Muscle of leg (tissue), 11 donors: ENCODE results near the gene CRTAC1. TPM values are rescaled to one million over a fixed set of nuclear protein-coding genes. Genes with fewer than 3 reads are reported as not detected.
A peak's percentile ranks its signal among the peaks of the same experiment; 100 is the strongest.

ENCODE experiments used
- DNase-seq: peaks from one replicate; pipeline ENCODE4 v3.0.0; 2013
- H3K27ac ChIP-seq: one replicate; pipeline ENCODE4 v1.5.1; 2013; ENCODE audit warnings: mild to moderate bottlenecking, low read length, control low read depth
- H3K27me3 ChIP-seq: one replicate; pipeline ENCODE4 v1.6.1; 2013; ENCODE audit warnings: low read length; ENCODE audit not compliant: control insufficient read depth, insufficient read depth
- H3K36me3 ChIP-seq: one replicate; pipeline ENCODE4 v1.6.1; 2013; ENCODE audit warnings: low read length; ENCODE audit not compliant: control insufficient read depth, insufficient read depth
- H3K4me1 ChIP-seq: one replicate; pipeline ENCODE4 v1.6.1; 2013; ENCODE audit warnings: low read length; ENCODE audit not compliant: control insufficient read depth, insufficient read depth
- H3K4me3 ChIP-seq: one replicate; pipeline ENCODE4 v1.5.1; 2013; ENCODE audit warnings: low read length, control low read depth
- H3K9me3 ChIP-seq: replicated peaks from 2 replicates; pipeline ENCODE4 v1.6.1; 2013; ENCODE audit warnings: low read depth, low read length; ENCODE audit not compliant: control insufficient read depth
- WGBS: methylation state at CpG from one replicate; pipeline ENCODE4 v1.1.5; 2013; ENCODE audit warnings: missing lambda C conversion rate; ENCODE audit not compliant: insufficient coverage; 5-methylcytosine and 5-hydroxymethylcytosine counted together
- polyA plus RNA-seq, 8 donors: library from polyadenylated mRNA; unstranded; fragments of 120-200 nt; gene quantifications; one replicate each; pipeline versions ENCODE4 v1.2.1 to v1.2.3, GENCODE V29; 2013; ENCODE audit warnings: inconsistent platforms in 1 of 8, low replicate concordance in 1 of 8; ENCODE audit not compliant: insufficient read length in 8 of 8, insufficient read depth in 1 of 8
- total RNA-seq: library from RNA; stranded (reverse); fragments of 120-200 nt; gene quantifications from one replicate; pipeline ENCODE4 v1.2.4, GENCODE V29; 2013

The CRTAC1 gene
- total and polyA plus RNA-seq, 9 donors = 0.15 to 1.3 (median 0.54) TPM

GRCh38 chr10:97875391-97875790, 155.0 kb downstream of the CRTAC1 start:
- Histone ChIP-seq H3K9me3 (no peaks in the 10 kb centered on the region), H3K27me3 (peaks cover 18% of the 10 kb centered on the region), H3K4me1 (no peaks in the 10 kb centered on the region), H3K36me3 (no peaks in the 10 kb centered on the region), H3K27ac (no peak overlapping the region), H3K4me3 (no peak overlapping the region)
- DNase-seq = no peak
- 65% methylated on average over 5 of the region's 7 CpGs for WGBS

GRCh38 chr10:97874332-97874731, 156.1 kb downstream of the CRTAC1 start:
- H3K4me3 ChIP-seq = no peak overlapping the region
- 37% methylated on average over 2 of the region's 6 CpGs for WGBS
- peaks cover under 1% of the 10 kb centered on the region for H3K4me1 ChIP-seq
- no peak overlapping the region for H3K27ac ChIP-seq
- peaks cover 22% of the 10 kb centered on the region for H3K27me3 ChIP-seq
- DNase-seq = no peak
- no peaks in the 10 kb centered on the region for H3K9me3 ChIP-seq
- no peaks in the 10 kb centered on the region for H3K36me3 ChIP-seq

GRCh38 chr10:97873569-97873968, 156.9 kb downstream of the CRTAC1 start:
- DNase-seq = no peak
- Histone ChIP-seq H3K4me1 (peaks cover 6% of the 10 kb centered on the region), H3K27me3 (peaks cover 24% of the 10 kb centered on the region), H3K27ac (no peak overlapping the region), H3K36me3 (no peaks in the 10 kb centered on the region), H3K9me3 (no peaks in the 10 kb centered on the region), H3K4me3 (no peak overlapping the region)
- WGBS = 65% methylated on average over 5 of the region's 6 CpGs

DNA sequence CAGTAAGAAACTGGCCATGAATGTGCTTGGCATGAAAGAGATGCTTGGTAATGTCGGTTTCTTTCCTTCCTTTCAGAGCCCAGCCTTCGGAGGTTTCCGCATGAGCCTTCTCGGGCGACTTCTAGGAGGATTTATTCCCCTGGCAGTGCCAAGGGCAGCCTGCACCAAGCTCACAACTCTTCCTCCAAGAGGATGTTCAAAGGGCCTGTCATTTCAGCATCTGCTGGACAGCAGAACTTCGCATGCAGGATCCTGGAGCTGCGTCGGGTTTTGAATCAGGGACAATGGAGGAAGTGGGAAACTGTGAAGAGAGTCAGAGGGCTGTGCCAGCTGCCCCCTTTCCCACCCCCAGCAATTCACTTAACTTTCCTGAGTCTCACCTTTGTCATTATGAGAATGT, 159.4 kb downstream of the CRTAC1 start:
- no peak overlapping the region for H3K27ac ChIP-seq
- H3K4me3 ChIP-seq = no peak overlapping the region
- no peaks in the 10 kb centered on the region for H3K9me3 ChIP-seq
- H3K4me1 ChIP-seq = peaks cover 6% of the 10 kb centered on the region
- no peak for DNase-seq
- H3K27me3 ChIP-seq = peaks cover 24% of the 10 kb centered on the region
- 89% methylated on average over 4 of the region's 8 CpGs for WGBS
- no peaks in the 10 kb centered on the region for H3K36me3 ChIP-seq

GRCh38 chr10:97869091-97870042, 161.1 kb downstream of the CRTAC1 start:
- Histone ChIP-seq H3K27me3 (peaks cover 24% of the 10 kb centered on the region), H3K9me3 (no peaks in the 10 kb centered on the region), H3K36me3 (no peaks in the 10 kb centered on the region), H3K27ac (no peak overlapping the region), H3K4me3 (no peak overlapping the region), H3K4me1 (peaks cover 6% of the 10 kb centered on the region)
- 22% methylated on average over 14 of the region's 19 CpGs for WGBS
- DNase-seq = peak; percentile 76

DNA sequence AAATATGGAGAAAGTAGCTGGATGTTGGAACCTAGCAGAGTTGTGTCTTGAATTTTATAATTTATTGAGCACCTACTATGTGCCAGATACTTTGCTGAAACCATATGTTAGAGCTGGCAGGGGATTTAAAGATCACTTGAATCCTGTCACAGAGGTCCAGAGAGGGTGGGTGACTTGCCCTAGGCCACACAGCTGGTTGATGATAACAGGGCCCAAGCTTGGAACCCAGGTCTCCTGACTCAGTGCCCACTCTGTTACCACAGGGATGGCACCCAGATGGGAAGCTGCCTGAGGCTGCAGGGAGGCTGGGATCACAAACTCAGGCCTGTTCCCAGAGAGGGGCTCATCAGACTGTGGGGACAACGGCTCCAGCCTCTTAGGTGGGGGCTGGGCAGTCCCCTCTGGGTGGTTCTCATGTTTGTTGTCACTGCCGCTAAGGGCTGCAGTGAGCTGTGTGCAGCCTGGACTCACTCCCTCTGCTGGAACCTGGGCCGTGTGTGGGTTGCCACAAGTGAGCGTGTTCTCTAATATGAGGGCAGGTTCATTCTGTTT, 162.2 kb downstream of the CRTAC1 start:
- 63% methylated on average over 3 of the region's 4 CpGs for WGBS
- peaks cover 6% of the 10 kb centered on the region for H3K4me1 ChIP-seq
- H3K9me3 ChIP-seq = no peaks in the 10 kb centered on the region
- H3K36me3 ChIP-seq = no peaks in the 10 kb centered on the region
- peaks cover 19% of the 10 kb centered on the region for H3K27me3 ChIP-seq
- no peak overlapping the region for H3K27ac ChIP-seq
- no peak for DNase-seq
- H3K4me3 ChIP-seq = no peak overlapping the region

DNA sequence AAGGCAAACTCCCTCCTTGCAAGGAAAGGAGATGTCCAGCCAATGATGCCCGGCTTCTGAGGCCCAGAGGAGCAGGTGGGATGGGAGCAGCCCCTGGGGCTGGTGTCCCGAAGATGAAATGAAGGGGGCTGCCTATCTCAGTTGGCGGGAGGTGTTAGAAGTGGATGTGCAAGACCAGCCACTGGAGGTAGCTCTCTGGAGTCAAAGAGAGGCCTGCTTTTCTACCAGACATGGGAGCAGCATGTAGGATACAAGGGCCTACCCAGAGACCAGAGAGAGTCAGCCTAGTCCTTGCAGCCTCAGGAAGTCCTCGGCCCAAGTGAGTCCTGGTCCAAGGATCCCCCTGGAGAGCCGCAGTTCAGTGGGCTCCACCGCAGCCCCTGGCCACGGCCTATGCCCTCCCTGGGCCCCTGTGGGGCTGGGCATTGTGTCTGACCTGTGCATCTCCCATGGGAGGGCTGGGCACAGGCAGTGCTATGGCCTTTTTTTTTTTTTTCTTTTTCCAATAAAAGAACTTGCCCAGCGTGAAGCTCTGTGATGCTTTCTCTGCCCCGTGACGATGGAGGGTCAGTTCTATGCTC, 163.1 kb downstream of the CRTAC1 start:
- Histone ChIP-seq H3K27ac (no peak overlapping the region), H3K4me3 (no peak overlapping the region), H3K9me3 (no peaks in the 10 kb centered on the region), H3K4me1 (peaks cover 6% of the 10 kb centered on the region), H3K36me3 (no peaks in the 10 kb centered on the region), H3K27me3 (peaks cover 22% of the 10 kb centered on the region)
- WGBS = 83% methylated on average over 7 of the region's 10 CpGs
- no peak for DNase-seq

DNA sequence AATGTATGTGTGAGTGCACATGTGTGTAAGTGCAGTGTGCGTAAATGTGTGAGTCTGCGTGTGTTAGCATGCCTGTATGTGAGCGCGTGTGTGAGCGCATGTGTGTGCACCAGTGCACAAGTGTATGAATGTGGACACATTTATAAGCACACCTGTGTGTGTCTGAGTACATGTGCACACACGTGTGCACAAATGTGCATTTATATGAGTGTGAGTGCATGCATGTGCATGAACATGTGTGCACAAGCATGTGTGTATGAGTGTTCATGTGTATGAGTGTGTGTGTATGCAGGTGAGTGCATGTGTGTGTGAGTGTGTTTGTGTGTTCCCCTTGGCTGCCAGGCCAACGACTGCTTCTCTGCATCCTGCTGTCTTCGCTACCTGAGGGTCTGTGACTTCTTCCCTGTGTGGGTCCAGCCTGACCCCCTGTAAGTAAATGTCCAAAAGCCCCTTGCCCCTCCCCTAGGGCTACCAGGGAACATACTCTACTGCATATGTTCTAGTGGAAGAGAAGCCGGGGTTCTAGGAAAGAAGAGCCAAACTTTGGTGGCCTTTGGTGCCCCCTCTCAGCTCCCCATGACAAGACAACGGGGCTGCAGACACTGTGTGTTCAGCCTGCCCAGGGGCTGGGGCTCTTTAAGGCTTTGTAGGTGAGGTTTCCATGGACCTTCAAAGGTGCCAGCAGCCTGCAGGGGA, 163.7 kb downstream of the CRTAC1 start:
- 87% methylated on average over 8 of the region's 10 CpGs for WGBS
- no peaks in the 10 kb centered on the region for H3K9me3 ChIP-seq
- no peaks in the 10 kb centered on the region for H3K36me3 ChIP-seq
- no peak overlapping the region for H3K4me3 ChIP-seq
- peaks cover 23% of the 10 kb centered on the region for H3K27me3 ChIP-seq
- no peak for DNase-seq
- H3K27ac ChIP-seq = no peak overlapping the region
- H3K4me1 ChIP-seq = peaks cover 6% of the 10 kb centered on the region

- no peaks in the 10 kb centered on the region for H3K9me3 ChIP-seq
- H3K27ac ChIP-seq = no peak overlapping the region
- no peaks in the 10 kb centered on the region for H3K36me3 ChIP-seq
- WGBS = 52% methylated on average over 9 of the region's 18 CpGs
- peaks cover 6% of the 10 kb centered on the region for H3K4me1 ChIP-seq
- H3K27me3 ChIP-seq = peaks cover 19% of the 10 kb centered on the region
- H3K4me3 ChIP-seq = no peak overlapping the region
- no peak for DNase-seq
Measured at GRCh38 chr10:97865488-97865887, 164.9 kb downstream of the CRTAC1 start.

- H3K4me3 ChIP-seq = no peak overlapping the region
- DNase-seq = no peak
- peaks cover 12% of the 10 kb centered on the region for H3K27me3 ChIP-seq
- no peaks in the 10 kb centered on the region for H3K36me3 ChIP-seq
- H3K4me1 ChIP-seq = peaks cover under 1% of the 10 kb centered on the region
- H3K9me3 ChIP-seq = no peaks in the 10 kb centered on the region
- no peak overlapping the region for H3K27ac ChIP-seq
- WGBS = 70% methylated on average over 10 of the region's 11 CpGs
Measured at GRCh38 chr10:97863808-97864207, 166.6 kb downstream of the CRTAC1 start.
